A549 (cell line): ENCODE results near the gene PDIA6.

Source experiments
- CTCF ChIP-seq: fragments of >200 bp; sonication (Bioruptor Twin); formaldehyde crosslinking; IDR thresholded peaks from 3 replicates; pipeline ENCODE4 v1.5.1; 2016
- FOSL2 ChIP-seq, 2 experiments: fragments of 450-650 bp in 1 of 2; fragments of >200 bp in 1 of 2; sonication (Bioruptor Twin) in 1 of 2; formaldehyde crosslinking; IDR thresholded peaks; 2 replicates each; pipeline versions ENCODE4 v1.5.0 to v1.6.1; 2016 to 2020; ENCODE audit warnings: mild to moderate bottlenecking in 1 of 2, moderate library complexity in 1 of 2
- MAX ChIP-seq: IDR thresholded peaks from 2 replicates; pipeline ENCODE4 v1.6.1; 2012
- POLR2A ChIP-seq: IDR thresholded peaks from 2 replicates; pipeline ENCODE4 v1.6.1; 2012; ENCODE audit warnings: mild to moderate bottlenecking, low read length
- RNF2 ChIP-seq: fragments of 200-600 bp; sonication (generic); IDR thresholded peaks from 2 replicates; pipeline ENCODE4 v1.6.1; 2016; ENCODE audit warnings: low read depth, mild to moderate bottlenecking, antibody characterized with exemption, moderate library complexity, borderline replicate concordance
- TF ChIP-seq, protein P1 (sequence below): fragments of 150-350 bp; IDR thresholded peaks from 2 replicates; pipeline ENCODE4 v1.6.1; 2014; ENCODE audit warnings: low read depth, mild to moderate bottlenecking, low read length

DNA sequence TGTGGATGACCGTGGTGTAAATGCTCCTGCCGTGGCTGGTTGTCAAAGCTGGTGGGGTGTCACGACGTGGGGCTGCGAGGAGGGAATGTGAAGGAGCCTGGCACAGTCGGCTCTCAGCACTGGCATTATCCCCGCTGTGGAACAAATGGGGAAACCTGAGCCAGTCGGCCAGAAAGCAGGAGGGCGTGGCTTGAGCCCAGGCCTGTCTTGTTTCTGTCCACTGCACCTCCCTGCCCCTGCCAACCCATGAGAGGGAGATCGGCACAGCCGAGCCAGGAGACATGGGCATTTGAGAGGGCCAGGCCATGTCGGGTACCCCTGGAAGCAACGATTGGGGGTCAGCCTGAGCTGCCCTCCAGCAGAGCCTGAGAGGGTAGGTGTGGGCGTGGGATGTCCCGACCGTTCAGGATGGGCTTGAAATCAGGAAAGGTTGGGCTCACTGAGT, 44.5 kb downstream of the PDIA6 start:
- no peak for TF ChIP-seq POLR2A
- no peak for TF ChIP-seq CTCF
- TF ChIP-seq, protein P1, sequence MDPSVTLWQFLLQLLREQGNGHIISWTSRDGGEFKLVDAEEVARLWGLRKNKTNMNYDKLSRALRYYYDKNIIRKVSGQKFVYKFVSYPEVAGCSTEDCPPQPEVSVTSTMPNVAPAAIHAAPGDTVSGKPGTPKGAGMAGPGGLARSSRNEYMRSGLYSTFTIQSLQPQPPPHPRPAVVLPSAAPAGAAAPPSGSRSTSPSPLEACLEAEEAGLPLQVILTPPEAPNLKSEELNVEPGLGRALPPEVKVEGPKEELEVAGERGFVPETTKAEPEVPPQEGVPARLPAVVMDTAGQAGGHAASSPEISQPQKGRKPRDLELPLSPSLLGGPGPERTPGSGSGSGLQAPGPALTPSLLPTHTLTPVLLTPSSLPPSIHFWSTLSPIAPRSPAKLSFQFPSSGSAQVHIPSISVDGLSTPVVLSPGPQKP, result no peak
- TF ChIP-seq FOSL2 (IDR thresholded peaks at IDR 0.05), result no peak
- no peak for TF ChIP-seq FOSL2 (CRISPR knock-in tag; IDR thresholded peaks at IDR 0.05)
- TF ChIP-seq RNF2, result no peak
- no peak for TF ChIP-seq MAX
